HG02623 (cell line): Measurements from ENCODE around the gene INTS6L.
A peak's percentile ranks its signal among the peaks of the same experiment; 100 is the strongest.

Experiments
- ATAC-seq: cut with Tn5 transposase; IDR thresholded peaks from one replicate; pipeline ENCODE4 v1.9.1; 2021; ENCODE audit warnings: moderate library complexity; ENCODE audit not compliant: unreplicated experiment

INTS6L gene, protein sequence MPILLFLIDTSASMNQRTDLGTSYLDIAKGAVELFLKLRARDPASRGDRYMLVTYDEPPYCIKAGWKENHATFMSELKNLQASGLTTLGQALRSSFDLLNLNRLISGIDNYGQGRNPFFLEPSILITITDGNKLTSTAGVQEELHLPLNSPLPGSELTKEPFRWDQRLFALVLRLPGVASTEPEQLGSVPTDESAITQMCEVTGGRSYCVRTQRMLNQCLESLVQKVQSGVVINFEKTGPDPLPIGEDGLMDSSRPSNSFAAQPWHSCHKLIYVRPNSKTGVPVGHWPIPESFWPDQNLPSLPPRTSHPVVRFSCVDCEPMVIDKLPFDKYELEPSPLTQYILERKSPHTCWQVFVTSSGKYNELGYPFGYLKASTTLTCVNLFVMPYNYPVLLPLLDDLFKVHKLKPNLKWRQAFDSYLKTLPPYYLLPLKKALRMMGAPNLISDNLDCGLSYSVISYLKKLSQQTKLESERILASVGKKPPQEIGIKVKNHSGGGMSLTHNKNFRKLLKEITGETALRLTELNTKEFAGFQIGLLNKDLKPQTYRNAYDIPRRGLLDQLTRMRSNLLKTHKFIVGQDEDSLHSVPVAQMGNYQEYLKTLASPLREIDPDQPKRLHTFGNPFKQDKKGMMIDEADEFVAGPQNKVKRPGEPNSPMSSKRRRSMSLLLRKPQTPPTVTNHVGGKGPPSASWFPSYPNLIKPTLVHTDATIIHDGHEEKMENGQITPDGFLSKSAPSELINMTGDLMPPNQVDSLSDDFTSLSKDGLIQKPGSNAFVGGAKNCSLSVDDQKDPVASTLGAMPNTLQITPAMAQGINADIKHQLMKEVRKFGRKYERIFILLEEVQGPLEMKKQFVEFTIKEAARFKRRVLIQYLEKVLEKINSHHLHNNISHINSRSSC

DNA sequence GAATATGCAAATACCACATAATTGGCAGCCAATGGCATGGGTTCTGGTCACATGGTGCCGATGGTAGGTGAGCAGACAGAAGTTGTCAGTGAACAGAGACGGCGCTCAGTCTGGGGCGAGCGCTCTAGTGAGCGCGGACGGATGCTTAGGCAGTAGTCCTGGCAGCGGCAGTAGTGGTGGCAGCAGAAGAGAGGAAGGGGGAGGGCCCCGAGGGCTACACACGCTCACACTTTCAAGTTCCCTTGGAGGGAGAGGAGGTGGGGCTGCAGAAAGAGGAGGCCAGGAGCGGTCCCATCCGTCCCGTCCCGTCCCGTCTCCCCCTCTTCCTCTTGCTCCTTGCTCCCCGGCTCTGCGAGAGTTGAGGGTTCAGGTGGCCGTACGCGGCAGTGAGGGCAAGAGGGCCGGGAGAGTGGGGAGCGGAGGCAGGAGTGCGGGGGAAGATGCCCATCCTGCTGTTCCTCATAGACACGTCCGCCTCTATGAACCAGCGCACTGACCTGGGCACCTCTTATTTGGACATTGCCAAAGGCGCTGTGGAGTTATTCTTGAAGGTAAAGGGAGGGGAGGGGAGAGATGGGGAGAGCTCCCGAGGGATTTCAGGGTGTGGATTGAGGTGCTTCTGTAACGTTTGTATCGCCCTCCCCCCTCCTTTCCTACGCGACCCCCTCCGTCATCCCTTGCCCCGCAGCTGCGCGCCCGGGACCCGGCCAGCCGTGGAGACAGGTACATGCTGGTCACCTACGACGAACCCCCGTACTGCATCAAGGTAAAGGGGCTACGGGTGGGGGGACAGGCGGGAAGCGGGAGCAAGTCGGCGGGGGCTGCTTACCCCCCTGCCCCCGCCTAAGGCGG lies at the start of gene INTS6L:
INTS6L (plus strand) TSS at position 108 of the 852 bp plus-strand sequence; CDS start at position 441, 333 bp downstream.
- peak; percentile 74 for ATAC-seq

DNA sequence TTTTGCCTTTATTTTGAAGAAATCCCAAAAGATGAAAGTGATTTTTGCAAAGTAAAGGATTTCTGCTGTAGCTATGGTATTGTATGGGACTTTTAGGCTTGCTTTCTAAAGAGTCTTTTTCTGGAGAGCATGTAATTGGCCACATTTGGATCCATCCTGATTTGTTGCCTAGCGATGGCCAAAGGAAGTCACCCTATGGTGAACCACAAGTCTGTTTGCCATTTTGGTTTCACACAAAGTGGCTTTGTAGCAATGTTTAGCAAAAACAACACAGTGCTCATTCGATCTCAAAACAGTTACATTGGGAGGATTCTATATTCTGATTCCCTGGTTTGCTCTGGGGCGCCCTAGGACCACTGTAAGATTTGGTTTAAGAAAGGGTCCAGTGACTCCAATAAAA lies 44.1 kb upstream of the INTS6L start:
- ATAC-seq: no peak

- no peak for ATAC-seq
Measured at GRCh38 chrX:135477576-135477975, 42.9 kb upstream of the INTS6L start.

DNA sequence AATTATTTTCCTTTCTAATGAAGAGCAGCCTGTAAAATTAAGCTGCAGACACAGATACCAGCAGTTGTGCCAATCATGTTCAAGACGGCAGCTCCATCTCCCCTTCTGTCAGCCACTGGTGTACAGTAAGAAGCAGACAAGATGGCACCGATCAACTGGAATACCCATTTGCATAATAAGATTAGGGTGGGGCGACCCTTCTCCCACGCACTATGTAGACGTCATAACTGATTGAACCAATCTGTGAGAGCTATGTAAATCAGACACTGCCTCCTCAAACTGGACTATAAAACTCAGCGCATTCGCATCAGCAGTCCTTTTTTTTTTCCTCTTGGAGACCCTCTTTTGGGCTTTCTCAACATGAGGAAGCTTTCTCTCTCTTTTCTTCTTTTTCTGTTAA lies 40.4 kb upstream of the INTS6L start:
- ATAC-seq: no peak

DNA sequence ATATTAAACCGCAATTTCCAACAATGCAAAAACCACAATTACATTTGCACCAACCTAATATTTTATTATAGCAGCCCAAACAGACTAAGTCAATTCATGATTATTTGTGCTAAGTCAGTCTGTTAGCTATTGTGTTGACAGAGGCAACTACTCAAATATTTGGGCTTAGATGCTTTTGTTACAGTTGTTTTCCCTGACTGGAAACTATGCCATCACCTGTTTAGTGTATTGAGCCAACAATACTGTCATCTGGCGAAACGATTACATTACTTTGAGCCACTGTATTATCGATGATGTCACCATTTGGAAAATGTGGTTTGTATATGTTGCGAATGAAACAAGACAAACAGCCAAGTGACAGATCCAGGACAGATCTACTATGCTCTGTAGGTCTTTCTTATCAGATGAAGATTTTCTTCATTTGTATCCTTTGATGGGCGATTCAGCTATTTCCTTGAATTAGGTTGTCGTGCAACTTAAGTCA lies 38.7 kb upstream of the INTS6L start:
- ATAC-seq: no peak

GRCh38 chrX:135484641-135485289 lies 35.7 kb upstream of the INTS6L start:
- no peak for ATAC-seq

GRCh38 chrX:135489542-135489941 lies 30.9 kb upstream of the INTS6L start:
- peak; percentile 82 for ATAC-seq

DNA sequence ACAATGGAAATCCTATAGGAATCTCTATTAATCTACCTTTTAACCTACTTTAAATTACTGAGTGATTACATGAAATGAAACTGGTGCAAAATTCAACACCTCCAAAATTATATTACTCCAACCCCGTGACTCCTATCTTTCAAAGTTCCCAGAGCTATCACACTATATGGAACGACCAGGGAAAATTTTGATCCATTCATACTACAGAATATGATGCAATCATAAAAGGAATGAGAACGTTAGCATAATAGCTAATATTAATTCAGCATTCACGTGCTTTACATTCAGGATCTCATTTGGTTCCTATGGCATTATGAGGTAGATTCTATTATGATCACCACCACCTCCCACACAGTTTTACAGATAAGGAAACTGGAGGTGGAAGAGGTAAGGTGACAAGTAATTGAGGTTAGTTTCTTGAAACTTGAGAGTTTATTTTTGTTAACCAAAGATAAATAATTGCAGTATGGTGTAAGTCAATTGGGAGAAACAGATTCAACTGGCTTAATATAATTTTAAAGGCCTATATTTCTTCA lies 29.4 kb upstream of the INTS6L start:
- no peak for ATAC-seq

DNA sequence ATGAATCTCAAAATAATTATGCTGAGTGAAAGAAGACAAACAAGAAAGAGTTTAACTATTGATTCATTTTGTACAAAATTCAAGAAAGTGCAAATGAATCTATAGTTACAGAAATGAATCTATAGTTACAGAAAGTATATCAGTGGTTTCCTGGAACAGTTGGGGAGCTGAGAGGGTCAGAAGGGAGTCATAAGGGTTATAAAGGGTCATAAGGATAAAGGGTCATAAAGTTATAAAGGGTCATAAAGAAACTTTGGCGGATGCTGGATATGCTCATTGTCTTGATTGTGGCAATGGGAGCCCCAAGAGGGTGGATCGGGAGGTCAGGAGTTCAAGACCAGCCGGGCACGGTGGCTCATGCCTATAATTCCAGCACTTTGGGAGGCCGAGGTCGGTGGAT lies 26.0 kb upstream of the INTS6L start:
- no peak for ATAC-seq

DNA sequence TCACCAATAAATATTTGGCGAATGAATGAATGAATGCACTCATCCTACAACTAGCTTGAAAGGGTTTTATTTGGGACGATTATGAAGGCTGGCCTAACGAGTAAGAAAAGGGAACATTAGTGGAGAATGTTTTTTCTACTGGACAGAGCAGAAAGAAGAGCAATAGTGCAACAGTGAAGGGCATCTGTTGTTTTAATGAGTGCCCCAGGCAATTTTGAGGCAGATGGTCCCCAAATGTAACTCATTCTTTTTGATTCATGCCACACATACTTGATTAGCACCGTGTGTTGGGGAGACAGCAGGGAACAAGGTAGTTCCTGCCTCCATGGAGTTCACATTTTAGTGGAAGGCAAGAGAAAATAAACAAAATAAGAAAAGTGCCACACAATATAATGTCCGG lies 22.7 kb upstream of the INTS6L start:
- no peak for ATAC-seq

- no peak for ATAC-seq
Measured at GRCh38 chrX:135498236-135498635, 22.2 kb upstream of the INTS6L start.

- no peak for ATAC-seq
Measured at GRCh38 chrX:135505351-135505750, 15.1 kb upstream of the INTS6L start.

GRCh38 chrX:135509885-135510284 lies 10.6 kb upstream of the INTS6L start:
- ATAC-seq: no peak

DNA sequence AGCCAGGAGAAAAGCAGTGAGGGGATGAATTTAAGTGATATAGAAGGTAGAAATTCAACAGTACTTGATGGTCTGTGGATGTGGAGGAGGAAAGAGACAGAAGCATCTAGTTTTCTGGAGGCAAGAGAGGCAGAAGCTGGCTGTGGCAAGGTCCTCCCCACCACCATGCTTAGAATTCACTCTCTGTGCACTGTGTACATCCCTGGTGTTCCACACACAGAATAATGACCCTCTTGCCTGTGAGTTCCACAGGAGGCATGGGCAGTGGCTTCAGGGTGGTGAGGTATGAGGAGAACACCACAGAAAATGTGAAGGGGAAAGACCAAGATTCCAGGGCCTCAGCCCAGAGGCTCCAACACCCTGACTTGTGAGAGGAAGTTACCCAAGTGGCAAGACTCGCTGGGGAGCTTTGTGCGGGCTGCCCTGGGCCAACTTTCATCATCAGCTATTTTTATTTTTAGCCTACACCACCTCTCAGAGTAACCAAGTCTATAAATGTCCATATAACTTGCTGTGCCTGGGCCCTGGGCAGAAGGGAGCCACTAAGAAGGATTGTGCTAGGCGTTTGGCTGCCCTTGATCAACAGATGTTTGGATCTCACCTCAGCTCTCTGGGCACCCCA lies 7.8 kb upstream of the INTS6L start:
- no peak for ATAC-seq

- ATAC-seq: no peak
Measured at GRCh38 chrX:135513130-135513515, 7.3 kb upstream of the INTS6L start.

DNA sequence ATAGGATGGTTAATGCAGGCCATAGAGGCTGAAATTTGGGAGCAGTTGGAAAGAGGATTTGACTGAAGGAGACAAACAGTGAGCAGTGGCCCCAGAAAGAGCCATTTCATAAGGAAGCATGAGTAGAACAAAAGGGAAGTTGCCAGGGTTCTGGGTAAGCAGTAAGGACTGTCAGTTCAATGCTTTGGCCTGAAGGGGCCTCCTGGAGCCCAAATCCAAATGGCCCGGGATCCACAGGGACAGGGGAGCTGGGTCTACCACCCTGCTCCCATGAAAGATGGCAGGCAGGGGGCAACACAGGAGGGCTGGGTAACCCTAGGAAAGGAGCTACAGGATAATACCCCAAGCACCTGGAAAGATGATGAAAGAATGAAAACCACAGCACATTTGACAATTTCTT lies 4.1 kb upstream of the INTS6L start:
- no peak for ATAC-seq

- no peak for ATAC-seq
Measured at GRCh38 chrX:135518161-135518560, 2.3 kb upstream of the INTS6L start.

GRCh38 chrX:135520022-135520552 lies 373 bp upstream of the INTS6L start:
- no peak for ATAC-seq

GRCh38 chrX:135521405-135522131 lies 1.1 kb downstream of the INTS6L start:
- ATAC-seq: peak; percentile 55
